ENCODE data around the gene SMARCA1.

- TF ChIP-seq EZH2 (IDR thresholded peaks at IDR 0.05; ENCODE audit: insufficient read depth, poor library complexity, severe bottlenecking) (no peak), EZH2phosphoT487 (IDR thresholded peaks at IDR 0.05; ENCODE audit: insufficient read depth, low read depth) (no peak)
Observed at GRCh38 chrX:129452523-129452922, 70.8 kb downstream of the SMARCA1 start.

All from GM23248 (cell line).